Bronchial epithelial cell (primary cell): ENCODE results near the gene KATNAL1. TPM values are rescaled to one million over a fixed set of nuclear protein-coding genes. Genes with fewer than 3 reads are reported as not detected.

Experiments used
- DNase-seq: peaks from one replicate; pipeline ENCODE4 v3.0.0-alpha.2; 2010; ENCODE audit warnings: low read depth
- FAIRE-seq: peaks from 2 replicates; lab custom pipeline; 2011; peaks lifted over from hg19 to GRCh38; lab: Jason Lieb, UNC
- H3K27me3 ChIP-seq: 2 replicates; pipeline ENCODE4 v1.5.1; 2011; ENCODE audit warnings: low read length; ENCODE audit not compliant: control insufficient read depth, insufficient read depth
- H3K36me3 ChIP-seq: 2 replicates; pipeline ENCODE4 v1.5.1; 2011; ENCODE audit warnings: low read length; ENCODE audit not compliant: control insufficient read depth, insufficient read depth
- H3K4me3 ChIP-seq: 2 replicates; pipeline ENCODE4 v1.5.1; 2011; ENCODE audit warnings: mild to moderate bottlenecking, low read depth, low read length, control low read depth
- total RNA-seq: library from RNA; depleted of rRNA; stranded (reverse); fragments of >200 nt; gene quantifications from 2 replicates; pipeline ENCODE4 v1.2.1, GENCODE V29; 2014
- TF ChIP-seq, protein P1 (sequence below): IDR thresholded peaks from 2 replicates; pipeline ENCODE4 v1.5.1; 2011; ENCODE audit warnings: mild to moderate bottlenecking, moderate library complexity, low read length, control low read depth, inconsistent platforms; ENCODE audit not compliant: insufficient read depth, severe bottlenecking

KATNAL1 gene
- total RNA-seq, 1 donor from 2014 or later, result 5.5 TPM

DNA sequence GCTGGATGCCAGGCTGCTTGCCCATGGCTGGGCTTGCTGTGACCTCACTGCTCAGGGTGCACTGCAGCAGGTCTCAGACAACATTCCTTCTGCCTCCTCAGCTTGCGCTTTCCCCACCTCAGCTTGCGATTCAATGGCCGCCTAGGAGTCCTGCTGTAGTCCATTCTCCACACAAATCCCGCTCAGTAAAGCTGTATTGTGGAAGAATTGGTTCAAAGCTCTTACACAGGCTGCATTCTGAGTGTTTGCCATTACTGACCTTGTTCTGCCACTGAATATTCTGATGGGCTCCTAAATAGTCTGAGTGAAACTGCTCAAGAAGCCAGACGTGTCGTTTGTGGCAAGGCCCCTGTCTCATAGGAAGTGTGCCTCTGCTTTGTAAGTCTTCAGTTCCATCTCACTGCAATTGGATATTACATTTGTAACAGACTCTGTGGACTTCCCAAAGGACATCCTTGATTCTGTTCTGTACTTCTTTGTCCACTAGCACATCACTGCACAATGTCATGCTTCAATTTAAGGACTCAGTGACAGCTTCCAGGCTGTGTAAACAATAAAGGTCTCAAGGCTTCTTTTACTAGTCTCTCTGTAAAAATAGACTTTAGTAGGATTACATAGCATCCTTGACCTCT is 49.8 kb downstream of the KATNAL1 start:
- H3K36me3 ChIP-seq, result peaks cover 1% of the 10 kb centered on the region
- H3K4me3 ChIP-seq, result no peak overlapping the region
- TF ChIP-seq, protein P1, sequence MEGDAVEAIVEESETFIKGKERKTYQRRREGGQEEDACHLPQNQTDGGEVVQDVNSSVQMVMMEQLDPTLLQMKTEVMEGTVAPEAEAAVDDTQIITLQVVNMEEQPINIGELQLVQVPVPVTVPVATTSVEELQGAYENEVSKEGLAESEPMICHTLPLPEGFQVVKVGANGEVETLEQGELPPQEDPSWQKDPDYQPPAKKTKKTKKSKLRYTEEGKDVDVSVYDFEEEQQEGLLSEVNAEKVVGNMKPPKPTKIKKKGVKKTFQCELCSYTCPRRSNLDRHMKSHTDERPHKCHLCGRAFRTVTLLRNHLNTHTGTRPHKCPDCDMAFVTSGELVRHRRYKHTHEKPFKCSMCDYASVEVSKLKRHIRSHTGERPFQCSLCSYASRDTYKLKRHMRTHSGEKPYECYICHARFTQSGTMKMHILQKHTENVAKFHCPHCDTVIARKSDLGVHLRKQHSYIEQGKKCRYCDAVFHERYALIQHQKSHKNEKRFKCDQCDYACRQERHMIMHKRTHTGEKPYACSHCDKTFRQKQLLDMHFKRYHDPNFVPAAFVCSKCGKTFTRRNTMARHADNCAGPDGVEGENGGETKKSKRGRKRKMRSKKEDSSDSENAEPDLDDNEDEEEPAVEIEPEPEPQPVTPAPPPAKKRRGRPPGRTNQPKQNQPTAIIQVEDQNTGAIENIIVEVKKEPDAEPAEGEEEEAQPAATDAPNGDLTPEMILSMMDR, result no peak
- no peak for DNase-seq
- H3K27me3 ChIP-seq, result no peaks in the 10 kb centered on the region
- FAIRE-seq, result peak; percentile 89

DNA sequence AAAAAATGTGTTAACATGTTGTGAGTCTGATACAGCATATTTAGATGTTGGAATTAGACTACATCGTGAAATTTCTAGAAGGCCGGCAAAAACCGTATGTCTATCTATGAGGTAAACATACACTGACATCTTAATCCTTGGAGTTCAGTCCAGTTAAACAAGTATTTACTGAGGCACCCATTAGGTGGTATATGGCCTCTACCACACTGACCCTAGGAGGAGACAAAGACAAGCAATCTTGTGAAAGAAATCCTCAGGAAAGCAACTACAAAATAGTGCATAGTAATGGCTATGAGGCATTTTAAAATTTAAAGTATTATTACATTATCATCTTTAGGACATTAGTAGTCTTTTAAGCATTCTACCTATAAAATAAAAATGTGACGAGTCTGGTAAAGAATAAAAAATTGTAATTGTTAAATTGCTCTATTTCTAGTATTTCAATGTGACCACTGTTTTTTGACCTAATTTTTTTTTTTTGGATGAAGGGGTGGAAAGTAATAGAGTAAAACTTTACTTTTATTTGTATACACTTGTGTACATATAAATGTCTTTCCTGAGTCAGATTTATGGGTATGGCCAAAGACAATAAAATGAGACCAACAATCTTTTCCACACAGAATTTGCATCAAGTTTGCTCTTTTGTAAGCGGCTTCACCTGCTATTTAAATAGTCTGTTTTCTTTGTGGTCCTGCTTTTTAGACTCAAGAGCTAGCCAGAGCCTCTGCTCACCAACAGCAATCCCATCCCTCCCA is 50.5 kb downstream of the KATNAL1 start:
- H3K36me3 ChIP-seq, result peaks cover 1% of the 10 kb centered on the region
- TF ChIP-seq, protein P1, result no peak
- H3K27me3 ChIP-seq, result no peaks in the 10 kb centered on the region
- no peak overlapping the region for H3K4me3 ChIP-seq
- DNase-seq (no peak), FAIRE-seq (no peak)

DNA sequence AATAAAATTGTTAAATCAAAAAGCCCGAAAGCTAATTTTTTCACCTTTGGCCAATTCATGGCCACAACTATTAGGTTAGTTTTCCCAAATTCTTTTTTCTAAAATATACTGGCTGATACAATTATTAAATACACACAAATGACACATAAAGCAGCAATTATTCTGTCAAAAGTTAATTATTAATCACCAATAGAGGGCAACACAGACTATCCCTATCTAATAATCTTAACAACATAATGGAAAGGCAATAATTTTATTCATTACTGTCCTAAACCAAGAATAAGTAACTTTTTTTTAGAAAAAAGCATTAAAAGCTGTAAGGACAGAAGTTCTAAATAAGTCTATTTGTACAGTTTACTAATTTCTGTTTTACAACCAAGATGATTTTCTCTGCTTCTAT is 51.7 kb downstream of the KATNAL1 start:
- no peaks in the 10 kb centered on the region for H3K27me3 ChIP-seq
- TF ChIP-seq, protein P1, result peak; percentile 12
- DNase-seq (peak; percentile 13), FAIRE-seq (no peak)
- H3K4me3 ChIP-seq, result no peak overlapping the region
- H3K36me3 ChIP-seq, result peaks cover 1% of the 10 kb centered on the region

- no peak for FAIRE-seq
- no peaks in the 10 kb centered on the region for H3K27me3 ChIP-seq
- H3K4me3 ChIP-seq, result no peak overlapping the region
- peaks cover 1% of the 10 kb centered on the region for H3K36me3 ChIP-seq
- TF ChIP-seq, protein P1, result no peak
- DNase-seq, result no peak
Measured at GRCh38 chr13:30253830-30254229, 53.5 kb downstream of the KATNAL1 start.

GRCh38 chr13:30247406-30247805 is 59.9 kb downstream of the KATNAL1 start:
- no peak overlapping the region for H3K4me3 ChIP-seq
- no peaks in the 10 kb centered on the region for H3K36me3 ChIP-seq
- TF ChIP-seq, protein P1, result no peak
- FAIRE-seq, result no peak
- no peaks in the 10 kb centered on the region for H3K27me3 ChIP-seq
- no peak for DNase-seq
